ENCODE measurements around the gene ETFBKMT.
"Not testable (repeated sequence)": the region's sequence is repeated elsewhere in the genome, so short reads cannot be mapped to it uniquely, and the experiment has no call there.

ETFBKMT gene

DNA sequence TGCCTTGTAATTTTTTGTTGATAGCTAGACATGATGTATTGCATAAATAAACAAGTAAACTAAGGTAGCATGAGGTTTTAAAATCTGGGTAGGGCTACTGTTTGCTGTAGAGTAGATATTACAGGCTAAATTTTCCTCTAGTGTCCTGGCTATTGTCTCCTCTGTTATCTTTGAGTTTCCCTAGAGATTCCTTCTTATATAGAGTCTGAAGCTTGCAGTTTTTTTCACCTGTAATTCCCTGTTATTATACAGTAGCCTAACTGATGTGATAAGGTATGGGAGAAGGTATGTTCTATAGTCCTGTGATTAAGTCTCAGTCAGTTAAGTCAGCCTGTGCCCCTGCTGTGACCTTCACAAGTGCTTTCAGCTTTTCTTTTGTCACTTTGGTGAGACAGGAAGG lies 9.5 kb downstream of the ETFBKMT start:
- Histone ChIP-seq H3K18ac (ENCODE audit: low read length) (no peak overlapping the region), H2BK5ac (ENCODE audit: low read depth, low read length, poor library complexity) (no peak overlapping the region), H3K4me3 (ENCODE audit: low read depth, low read length) (no peak overlapping the region), H3K79me2 (ENCODE audit: control insufficient read depth, insufficient read depth, low read length, poor library complexity) (no peaks in the 10 kb centered on the region), H2AFZ (ENCODE audit: insufficient read depth, low read length, poor library complexity) (no peak overlapping the region), H3K23ac (ENCODE audit: low read length) (no peak overlapping the region), H3K14ac (ENCODE audit: low read length) (no peak overlapping the region), H3K9me3 (ENCODE audit: insufficient read depth, low read depth, low read length) (peaks cover 2% of the 10 kb centered on the region), H2BK12ac (ENCODE audit: low read length) (no peak overlapping the region), H4K8ac (ENCODE audit: low read depth, low read length) (no peak overlapping the region), H3K4me2 (ENCODE audit: low read length) (no peak overlapping the region), H2AK5ac (ENCODE audit: low read length) (no peak overlapping the region), H4K91ac (ENCODE audit: low read depth, low read length) (no peak overlapping the region), H3K27ac (ENCODE audit: low read depth, low read length) (no peak overlapping the region), H3K79me1 (ENCODE audit: low read length) (peaks cover 1% of the 10 kb centered on the region), H3K36me3 (ENCODE audit: control insufficient read depth in 1 of 2, insufficient read depth in 2 of 2, low read length in 2 of 2) (peaks cover 0 to 3% of the 10 kb centered on the region in 2 experiments), H4K12ac (ENCODE audit: low read depth, low read length) (no peak overlapping the region), H3K27me3 (ENCODE audit: insufficient read depth, low read length) (no peaks in the 10 kb centered on the region), H2BK120ac (ENCODE audit: insufficient read depth, low read length, poor library complexity) (no peak overlapping the region), H3K9ac (ENCODE audit: low read length) (no peak overlapping the region), H3K4me1 (ENCODE audit: control insufficient read depth in 1 of 2, insufficient read depth in 2 of 2, low read length in 2 of 2) (no peaks in the 10 kb centered on the region), H3K4ac (ENCODE audit: low read depth, low read length) (no peak overlapping the region)
- no peak for DNase-seq

- not testable (repeated sequence) for H2BK5ac ChIP-seq (ENCODE audit: low read depth, low read length, poor library complexity); H4K8ac ChIP-seq (ENCODE audit: low read depth, low read length); DNase-seq; H3K9me3 ChIP-seq (ENCODE audit: insufficient read depth, low read depth, low read length); H3K4ac ChIP-seq (ENCODE audit: low read depth, low read length); H3K4me3 ChIP-seq (ENCODE audit: low read depth, low read length); H3K18ac ChIP-seq (ENCODE audit: low read length); H3K27ac ChIP-seq (ENCODE audit: low read depth, low read length); H3K36me3 ChIP-seq (ENCODE audit: control insufficient read depth in 1 of 2, insufficient read depth in 2 of 2, low read length in 2 of 2); H2BK120ac ChIP-seq (ENCODE audit: insufficient read depth, low read length, poor library complexity); H3K4me2 ChIP-seq (ENCODE audit: low read length); H3K4me1 ChIP-seq (ENCODE audit: control insufficient read depth in 1 of 2, insufficient read depth in 2 of 2, low read length in 2 of 2); H2AK5ac ChIP-seq (ENCODE audit: low read length); H3K27me3 ChIP-seq (ENCODE audit: insufficient read depth, low read length); H3K9ac ChIP-seq (ENCODE audit: low read length); H3K79me2 ChIP-seq (ENCODE audit: control insufficient read depth, insufficient read depth, low read length, poor library complexity); H3K23ac ChIP-seq (ENCODE audit: low read length); H3K79me1 ChIP-seq (ENCODE audit: low read length); H2BK12ac ChIP-seq (ENCODE audit: low read length); H2AFZ ChIP-seq (ENCODE audit: insufficient read depth, low read length, poor library complexity); H3K14ac ChIP-seq (ENCODE audit: low read length); H4K12ac ChIP-seq (ENCODE audit: low read depth, low read length); H4K91ac ChIP-seq (ENCODE audit: low read depth, low read length)
- no CpG with 5 or more reads among the region's 2 CpGs for WGBS (ENCODE audit: extremely low coverage, insufficient coverage, insufficient read length)
Measured at GRCh38 chr12:31669582-31669981, 10.1 kb downstream of the ETFBKMT start.

DNA sequence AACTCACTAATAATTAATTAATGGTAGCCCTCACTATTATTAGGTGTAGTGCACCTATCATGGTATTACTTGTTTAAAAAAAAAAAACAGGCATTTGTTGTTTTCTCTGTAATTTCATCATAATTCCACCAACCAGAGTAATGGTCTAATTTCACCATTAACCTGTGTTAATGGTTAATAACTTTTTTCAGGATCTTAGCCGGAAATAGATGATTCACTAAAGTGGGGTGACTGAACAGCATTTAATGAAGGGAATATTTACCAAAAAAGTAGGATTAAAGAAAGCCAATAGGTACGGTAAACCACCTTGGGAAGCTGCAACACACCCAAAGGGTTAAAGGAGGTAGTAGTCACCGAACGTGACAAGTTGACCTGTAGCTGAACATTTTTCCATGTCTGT lies 13.0 kb downstream of the ETFBKMT start:
- no peak overlapping the region for H3K4ac ChIP-seq (ENCODE audit: low read depth, low read length)
- H2BK12ac ChIP-seq (ENCODE audit: low read length): no peak overlapping the region
- H3K4me2 ChIP-seq (ENCODE audit: low read length): no peak overlapping the region
- H2BK5ac ChIP-seq (ENCODE audit: low read depth, low read length, poor library complexity): no peak overlapping the region
- no peak overlapping the region for H4K12ac ChIP-seq (ENCODE audit: low read depth, low read length)
- H3K14ac ChIP-seq (ENCODE audit: low read length): no peak overlapping the region
- H3K79me2 ChIP-seq (ENCODE audit: control insufficient read depth, insufficient read depth, low read length, poor library complexity): no peaks in the 10 kb centered on the region
- no peak for DNase-seq
- H4K8ac ChIP-seq (ENCODE audit: low read depth, low read length): no peak overlapping the region
- H3K9ac ChIP-seq (ENCODE audit: low read length): no peak overlapping the region
- no peak overlapping the region for H3K27ac ChIP-seq (ENCODE audit: low read depth, low read length)
- no peak overlapping the region for H2BK120ac ChIP-seq (ENCODE audit: insufficient read depth, low read length, poor library complexity)
- no peak overlapping the region for H2AK5ac ChIP-seq (ENCODE audit: low read length)
- H3K18ac ChIP-seq (ENCODE audit: low read length): no peak overlapping the region
- H3K23ac ChIP-seq (ENCODE audit: low read length): no peak overlapping the region
- no peak overlapping the region for H2AFZ ChIP-seq (ENCODE audit: insufficient read depth, low read length, poor library complexity)
- peaks cover 0 to 3% of the 10 kb centered on the region in 2 experiments for H3K36me3 ChIP-seq (ENCODE audit: control insufficient read depth in 1 of 2, insufficient read depth in 2 of 2, low read length in 2 of 2)
- H3K79me1 ChIP-seq (ENCODE audit: low read length): peaks cover 1% of the 10 kb centered on the region
- H3K4me3 ChIP-seq (ENCODE audit: low read depth, low read length): no peak overlapping the region
- no CpG with 5 or more reads among the region's 4 CpGs for WGBS (ENCODE audit: extremely low coverage, insufficient coverage, insufficient read length)
- no peaks in the 10 kb centered on the region for H3K4me1 ChIP-seq (ENCODE audit: control insufficient read depth in 1 of 2, insufficient read depth in 2 of 2, low read length in 2 of 2)
- H3K27me3 ChIP-seq (ENCODE audit: insufficient read depth, low read length): no peaks in the 10 kb centered on the region
- no peak overlapping the region for H4K91ac ChIP-seq (ENCODE audit: low read depth, low read length)
- peaks cover 2% of the 10 kb centered on the region for H3K9me3 ChIP-seq (ENCODE audit: insufficient read depth, low read depth, low read length)

GRCh38 chr12:31682136-31682962 lies 22.9 kb downstream of the ETFBKMT start:
- Histone ChIP-seq H3K27me3 (ENCODE audit: insufficient read depth, low read length) (no peaks in the 10 kb centered on the region), H3K14ac (ENCODE audit: low read length) (no peak overlapping the region), H3K18ac (ENCODE audit: low read length) (no peak overlapping the region), H3K27ac (ENCODE audit: low read depth, low read length) (no peak overlapping the region), H3K4me2 (ENCODE audit: low read length) (no peak overlapping the region), H4K12ac (ENCODE audit: low read depth, low read length) (no peak overlapping the region), H3K9me3 (ENCODE audit: insufficient read depth, low read depth, low read length) (peaks cover 3% of the 10 kb centered on the region), H3K36me3 (ENCODE audit: control insufficient read depth in 1 of 2, insufficient read depth in 2 of 2, low read length in 2 of 2) (peaks cover 0 to 7% of the 10 kb centered on the region in 2 experiments), H3K4ac (ENCODE audit: low read depth, low read length) (no peak overlapping the region), H2BK120ac (ENCODE audit: insufficient read depth, low read length, poor library complexity) (no peak overlapping the region), H2AK5ac (ENCODE audit: low read length) (no peak overlapping the region), H4K91ac (ENCODE audit: low read depth, low read length) (no peak overlapping the region), H3K4me3 (ENCODE audit: low read depth, low read length) (no peak overlapping the region), H3K9ac (ENCODE audit: low read length) (no peak overlapping the region), H4K8ac (ENCODE audit: low read depth, low read length) (no peak overlapping the region), H2BK12ac (ENCODE audit: low read length) (no peak overlapping the region), H2AFZ (ENCODE audit: insufficient read depth, low read length, poor library complexity) (no peak overlapping the region), H3K79me1 (ENCODE audit: low read length) (no peaks in the 10 kb centered on the region), H3K4me1 (ENCODE audit: control insufficient read depth in 1 of 2, insufficient read depth in 2 of 2, low read length in 2 of 2) (no peaks in the 10 kb centered on the region), H3K79me2 (ENCODE audit: control insufficient read depth, insufficient read depth, low read length, poor library complexity) (no peaks in the 10 kb centered on the region), H2BK5ac (ENCODE audit: low read depth, low read length, poor library complexity) (no peak overlapping the region), H3K23ac (ENCODE audit: low read length) (no peak overlapping the region)
- peak; percentile 58 to 93 for DNase-seq
- no CpG with 5 or more reads among the region's 10 CpGs for whole genome bisulfite sequencing (ENCODE audit: extremely low coverage, insufficient coverage, insufficient read length)

All from trophoblast cell (in vitro differentiated cells and primary cell).